ENCODE measurements around the gene PSME3.

PSME3 gene, protein sequence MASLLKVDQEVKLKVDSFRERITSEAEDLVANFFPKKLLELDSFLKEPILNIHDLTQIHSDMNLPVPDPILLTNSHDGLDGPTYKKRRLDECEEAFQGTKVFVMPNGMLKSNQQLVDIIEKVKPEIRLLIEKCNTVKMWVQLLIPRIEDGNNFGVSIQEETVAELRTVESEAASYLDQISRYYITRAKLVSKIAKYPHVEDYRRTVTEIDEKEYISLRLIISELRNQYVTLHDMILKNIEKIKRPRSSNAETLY

GRCh38 chr17:42832934-42833766 is at the start of gene PSME3:
Gene PSME3, plus strand, starts transcription at chr17:42833397. Its CDS starts 235 bp downstream, at chr17:42833632.
- DNase-seq = peak; percentile 71

- DNase-seq = no peak
Observed at GRCh38 chr17:42783791-42784138, 49.4 kb upstream of the PSME3 start.

GRCh38 chr17:42784409-42784808 is 48.8 kb upstream of the PSME3 start:
- DNase-seq = no peak

GRCh38 chr17:42784811-42785592 is 48.2 kb upstream of the PSME3 start:
- no peak for DNase-seq

DNA sequence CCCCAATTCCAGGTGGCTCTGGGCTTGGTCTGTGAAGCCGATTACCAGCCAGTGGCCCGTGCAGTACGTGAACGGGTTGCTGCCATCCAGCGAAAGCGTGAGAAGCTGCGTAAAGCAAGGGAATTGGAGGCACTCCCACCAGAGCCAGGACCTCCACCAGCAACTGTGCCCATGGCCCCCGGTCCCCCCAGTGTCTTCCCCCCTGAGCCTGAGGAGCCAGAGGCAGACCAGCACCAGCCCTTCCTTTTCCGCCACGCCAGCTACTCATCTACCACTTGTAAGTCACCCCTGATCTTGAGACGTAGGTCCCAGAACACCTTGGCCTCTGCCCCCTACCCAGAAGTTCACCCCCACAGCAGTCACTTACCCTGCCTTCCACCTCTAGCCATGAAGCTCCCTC is 45.9 kb upstream of the PSME3 start:
- DNase-seq = no peak

DNA sequence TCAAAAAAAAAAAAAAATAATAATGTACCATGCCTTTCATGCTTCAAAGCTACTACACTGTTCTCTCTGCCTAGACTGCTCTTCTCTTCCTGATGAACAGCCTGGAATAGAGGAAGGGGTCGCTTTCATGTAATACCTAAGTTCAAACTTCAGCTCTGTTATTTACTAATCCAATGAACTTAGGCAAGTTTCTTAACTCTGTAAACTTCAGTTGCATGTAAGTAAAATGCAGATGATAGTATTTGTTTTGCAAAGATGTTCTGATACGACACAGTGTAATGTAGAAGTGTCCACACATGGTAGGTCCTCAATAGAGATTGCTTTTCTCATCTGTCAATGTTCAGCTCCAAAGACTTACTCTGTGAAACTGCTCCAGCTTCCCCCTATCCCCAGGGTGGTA is 41.2 kb upstream of the PSME3 start:
- no peak for DNase-seq

GRCh38 chr17:42792545-42792944 is 40.7 kb upstream of the PSME3 start:
- no peak for DNase-seq

- no peak for DNase-seq
Observed at GRCh38 chr17:42795061-42795460, 38.1 kb upstream of the PSME3 start.

- DNase-seq = no peak
Observed at GRCh38 chr17:42795465-42795864, 37.7 kb upstream of the PSME3 start.

GRCh38 chr17:42796066-42796758 is 37.0 kb upstream of the PSME3 start:
- no peak for DNase-seq

DNA sequence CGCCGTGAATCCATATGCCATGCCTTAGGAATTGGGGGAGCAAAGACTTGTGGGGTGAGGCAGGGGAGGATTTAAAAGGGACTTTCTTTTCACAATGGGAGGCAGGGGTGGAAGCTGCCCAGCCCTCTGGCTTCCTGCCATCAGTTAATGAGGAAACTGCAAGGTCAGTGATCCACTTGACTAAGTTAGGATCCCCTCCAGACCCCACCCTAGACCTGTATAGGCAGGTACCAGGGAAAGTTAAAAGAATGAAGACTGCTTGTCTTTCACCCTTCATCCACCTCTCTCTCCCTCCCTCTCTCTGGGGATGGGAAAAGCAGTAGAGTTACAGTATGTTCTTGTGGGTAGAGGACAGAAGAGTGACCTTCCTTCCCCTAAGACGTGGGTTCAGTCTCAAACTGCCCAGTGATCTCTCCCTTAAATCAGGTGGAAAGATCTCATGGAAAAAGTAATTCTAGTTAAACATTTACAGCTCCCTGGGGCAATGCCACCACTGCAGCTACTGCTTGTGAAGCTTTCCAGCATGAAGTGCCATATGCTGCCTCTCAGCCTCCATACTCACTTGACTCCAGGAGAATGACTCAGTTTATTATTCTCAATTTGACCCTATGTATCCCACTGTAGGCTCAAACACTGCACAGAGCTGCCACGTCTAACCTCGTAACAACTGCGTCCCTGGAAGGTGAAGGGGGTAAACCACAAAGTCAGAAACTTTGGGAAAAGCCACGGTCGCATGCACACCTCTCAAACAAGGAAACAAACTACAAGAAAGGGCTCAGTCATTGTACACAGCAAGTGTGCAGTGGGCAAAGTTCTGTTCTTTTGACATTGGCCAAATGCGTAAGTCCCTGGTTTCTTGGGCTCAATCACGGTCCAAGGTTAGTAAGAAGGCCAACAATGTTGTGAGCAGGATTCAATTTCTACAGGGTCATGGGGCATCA is 35.9 kb upstream of the PSME3 start:
- no peak for DNase-seq

- no peak for DNase-seq
Observed at GRCh38 chr17:42798011-42798382, 35.2 kb upstream of the PSME3 start.

GRCh38 chr17:42798383-42799380 is 34.5 kb upstream of the PSME3 start, which contains the start of the genes CNTD1 and COA3:
Gene CNTD1, plus strand, starts transcription at chr17:42798861. Its CDS starts 207 bp downstream, at chr17:42799068.
Gene COA3, minus strand, starts transcription at chr17:42798704. Its CDS starts 23 bp downstream, at chr17:42798681.
- peak; percentile 74 for DNase-seq

GRCh38 chr17:42803074-42803883 is 29.9 kb upstream of the PSME3 start:
- DNase-seq = no peak

DNA sequence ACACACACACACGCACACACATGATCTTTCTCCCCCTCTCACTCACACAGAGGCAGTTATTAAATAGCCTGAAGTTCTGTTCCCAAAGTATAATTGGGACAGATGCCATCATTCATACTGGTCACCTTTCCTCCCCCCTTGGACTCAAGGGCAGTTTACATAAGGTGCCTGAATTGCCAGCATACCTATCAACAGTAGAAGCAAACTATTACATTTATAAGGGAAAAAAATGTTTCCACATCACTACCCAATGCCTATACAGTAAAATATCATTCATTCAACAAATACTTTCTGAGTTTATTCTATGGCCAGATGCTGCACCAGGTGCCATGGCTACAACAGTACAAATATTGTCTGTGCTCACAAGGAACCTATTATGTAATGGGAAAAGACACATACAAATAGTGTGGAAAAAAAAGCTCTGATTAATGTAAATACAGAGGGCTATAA is 28.3 kb upstream of the PSME3 start:
- DNase-seq = no peak

DNA sequence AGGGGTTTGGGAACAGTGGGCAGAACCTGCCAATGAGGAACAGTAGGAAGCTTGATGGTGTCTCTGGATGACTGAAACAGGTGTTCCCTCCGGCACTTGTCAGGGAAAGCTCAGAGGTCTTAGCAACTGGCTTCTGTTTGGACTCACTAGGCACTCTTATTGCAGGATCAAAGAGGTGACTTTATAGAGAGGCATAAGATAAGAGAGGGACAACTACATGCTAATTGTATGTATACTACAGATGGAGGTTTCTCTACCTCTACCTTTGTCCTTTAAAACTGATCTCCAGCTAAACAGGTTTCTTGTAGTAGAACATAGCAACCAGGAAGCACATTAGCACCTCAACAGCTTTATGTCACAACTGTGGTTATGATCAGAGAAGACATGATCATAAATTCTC is 26.9 kb upstream of the PSME3 start:
- no peak for DNase-seq

GRCh38 chr17:42809250-42809649 is 23.9 kb upstream of the PSME3 start:
- no peak for DNase-seq

DNA sequence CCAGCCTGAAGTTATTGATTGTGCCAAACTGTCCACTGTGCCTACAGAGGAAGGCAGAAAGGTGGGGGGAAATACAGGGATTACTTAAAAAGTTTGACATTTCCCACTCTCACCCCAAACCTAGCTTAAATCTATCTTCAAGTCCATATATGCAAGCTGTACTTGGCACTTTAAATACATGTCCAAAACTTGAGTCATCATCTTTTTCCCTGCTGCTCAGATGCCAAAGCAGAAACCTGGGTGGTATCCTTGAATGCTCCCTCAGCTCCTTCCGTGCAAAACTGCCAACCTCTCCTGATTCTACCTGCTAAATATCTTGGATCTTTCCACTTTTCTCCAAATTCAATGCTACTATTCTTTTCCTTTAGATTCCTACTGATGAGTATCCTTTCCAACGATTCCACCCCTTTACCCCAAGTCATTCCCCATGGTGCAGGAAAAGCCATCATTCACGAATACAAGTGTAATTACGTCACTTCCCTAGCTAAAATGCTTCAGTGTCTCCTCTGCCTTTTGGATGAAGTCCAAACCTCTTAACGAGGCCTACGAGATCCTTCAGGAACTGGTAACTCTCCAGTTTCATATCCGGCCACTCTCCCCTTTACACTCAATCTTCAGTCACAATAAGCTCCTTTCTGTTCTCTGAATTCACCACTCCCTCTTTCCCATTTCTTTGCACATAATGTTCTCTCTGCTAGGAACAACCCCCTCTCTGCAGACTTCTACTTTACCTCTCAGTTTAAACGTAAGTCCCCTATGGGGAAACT is 18.4 kb upstream of the PSME3 start:
- no peak for DNase-seq

- DNase-seq = no peak
Observed at GRCh38 chr17:42817866-42818265, 15.3 kb upstream of the PSME3 start.

All from NCI-H510A treated with DMSO at 0.1 percent for 48 hours (cell line).